Measurements from ENCODE around the gene SLC1A3. TPM values are rescaled to one million over a fixed set of nuclear protein-coding genes. Genes with fewer than 3 reads are reported as not detected.
A peak's percentile ranks its signal among the peaks of the same experiment; 100 is the strongest.

The SLC1A3 gene
- total RNA-seq, 1 donor from 2014 or later: 1.6 TPM

GRCh38 chr5:36690041-36690961 is 83.9 kb downstream of the SLC1A3 start:
- H3K4me3 Mint-ChIP-seq (ENCODE audit: unreplicated experiment): peak overlapping the region; percentile 77
- H3K9me3 Mint-ChIP-seq (ENCODE audit: unreplicated experiment): peaks cover 3% of the 10 kb centered on the region
- H3K27ac Mint-ChIP-seq (ENCODE audit: unreplicated experiment): peak overlapping the region; percentile 54
- H3K27me3 Mint-ChIP-seq (ENCODE audit: unreplicated experiment): peaks cover 6% of the 10 kb centered on the region
- peak; percentile 86 for DNase-seq
- no peaks in the 10 kb centered on the region for H3K36me3 Mint-ChIP-seq (ENCODE audit: unreplicated experiment)
- TF ChIP-seq CTCF (IDR thresholded peaks at IDR 0.05; ENCODE audit: partially characterized antibody, unreplicated experiment): peak; percentile 84
- peaks cover 32% of the 10 kb centered on the region for H3K4me1 Mint-ChIP-seq (ENCODE audit: low read depth, unreplicated experiment)

- DNase-seq: no peak
- Mint-ChIP-seq H3K4me1 (ENCODE audit: low read depth, unreplicated experiment) (peaks cover 30% of the 10 kb centered on the region), H3K4me3 (ENCODE audit: unreplicated experiment) (peak overlapping the region; percentile 32), H3K36me3 (ENCODE audit: unreplicated experiment) (no peaks in the 10 kb centered on the region), H3K27me3 (ENCODE audit: unreplicated experiment) (peaks cover 8% of the 10 kb centered on the region), H3K9me3 (ENCODE audit: unreplicated experiment) (peaks cover 3% of the 10 kb centered on the region), H3K27ac (ENCODE audit: unreplicated experiment) (peak overlapping the region; percentile 39)
- no peak for TF ChIP-seq CTCF (IDR thresholded peaks at IDR 0.05; ENCODE audit: partially characterized antibody, unreplicated experiment)
Measured at GRCh38 chr5:36691226-36691625, 84.8 kb downstream of the SLC1A3 start.

- TF ChIP-seq CTCF (IDR thresholded peaks at IDR 0.05; ENCODE audit: partially characterized antibody, unreplicated experiment): no peak
- no peak for DNase-seq
- Mint-ChIP-seq H3K27me3 (ENCODE audit: unreplicated experiment) (peaks cover 8% of the 10 kb centered on the region), H3K27ac (ENCODE audit: unreplicated experiment) (no peak overlapping the region), H3K36me3 (ENCODE audit: unreplicated experiment) (no peaks in the 10 kb centered on the region), H3K4me1 (ENCODE audit: low read depth, unreplicated experiment) (peaks cover 30% of the 10 kb centered on the region), H3K4me3 (ENCODE audit: unreplicated experiment) (no peak overlapping the region), H3K9me3 (ENCODE audit: unreplicated experiment) (peaks cover 3% of the 10 kb centered on the region)
Measured at GRCh38 chr5:36691696-36692371, 85.4 kb downstream of the SLC1A3 start.

GRCh38 chr5:36692791-36693763 is 86.7 kb downstream of the SLC1A3 start:
- Mint-ChIP-seq H3K4me3 (ENCODE audit: unreplicated experiment) (peak overlapping the region; percentile 49), H3K36me3 (ENCODE audit: unreplicated experiment) (no peaks in the 10 kb centered on the region), H3K27ac (ENCODE audit: unreplicated experiment) (no peak overlapping the region), H3K4me1 (ENCODE audit: low read depth, unreplicated experiment) (peaks cover 24% of the 10 kb centered on the region), H3K9me3 (ENCODE audit: unreplicated experiment) (peaks cover 3% of the 10 kb centered on the region), H3K27me3 (ENCODE audit: unreplicated experiment) (peaks cover 11% of the 10 kb centered on the region)
- peak; percentile 82 for DNase-seq
- TF ChIP-seq CTCF (IDR thresholded peaks at IDR 0.05; ENCODE audit: partially characterized antibody, unreplicated experiment): peak; percentile 57
